ENCODE results near the gene HSD3B2.

The HSD3B2 gene

GRCh38 chr1:119466445-119466844 lies 51.5 kb downstream of the HSD3B2 start:
- no peak for DNase-seq

- no peak for DNase-seq
Observed at GRCh38 chr1:119467219-119467618, 52.3 kb downstream of the HSD3B2 start.

GRCh38 chr1:119467857-119468668 lies 53.1 kb downstream of the HSD3B2 start:
- no peak for DNase-seq

DNA sequence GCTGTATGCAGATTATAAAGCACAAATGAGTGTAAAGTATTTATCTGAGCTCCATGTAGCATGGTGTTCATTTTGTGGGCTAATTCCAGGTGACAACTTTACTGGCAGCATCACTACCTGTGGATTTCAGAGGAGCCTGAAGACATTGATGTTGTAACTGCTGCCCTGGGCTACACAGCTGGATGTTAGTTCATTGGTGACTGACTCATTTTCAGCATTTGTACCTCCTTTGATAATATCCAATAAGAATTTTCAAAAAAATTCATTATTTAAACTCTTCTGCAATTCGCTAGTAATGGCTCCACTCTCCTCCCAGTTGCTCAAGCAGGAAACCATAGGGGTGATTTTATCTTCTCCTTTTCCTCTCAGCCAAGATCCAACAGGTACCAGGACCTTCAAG lies 54.8 kb downstream of the HSD3B2 start:
- DNase-seq, result no peak

GRCh38 chr1:119470377-119470776 lies 55.4 kb downstream of the HSD3B2 start:
- DNase-seq, result no peak

DNA sequence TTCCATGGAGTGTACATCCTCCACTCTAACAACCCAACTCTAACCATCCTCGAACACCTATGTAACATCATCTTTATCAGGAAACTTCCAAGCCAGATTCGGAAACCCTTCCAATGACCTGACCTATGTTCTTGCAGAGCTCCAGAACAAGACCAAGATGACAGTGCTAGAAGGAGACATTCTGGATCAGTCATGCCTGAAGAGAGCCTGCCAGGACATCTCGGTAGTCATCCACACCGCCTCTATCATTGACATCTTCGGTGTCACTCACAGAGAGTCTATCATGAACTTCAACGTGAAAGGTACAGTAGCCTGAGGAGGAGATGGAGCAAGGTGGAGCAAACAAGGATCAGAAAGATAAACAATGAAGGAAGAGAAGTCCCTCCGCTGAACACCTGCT lies 56.0 kb downstream of the HSD3B2 start:
- DNase-seq, result no peak

DNA sequence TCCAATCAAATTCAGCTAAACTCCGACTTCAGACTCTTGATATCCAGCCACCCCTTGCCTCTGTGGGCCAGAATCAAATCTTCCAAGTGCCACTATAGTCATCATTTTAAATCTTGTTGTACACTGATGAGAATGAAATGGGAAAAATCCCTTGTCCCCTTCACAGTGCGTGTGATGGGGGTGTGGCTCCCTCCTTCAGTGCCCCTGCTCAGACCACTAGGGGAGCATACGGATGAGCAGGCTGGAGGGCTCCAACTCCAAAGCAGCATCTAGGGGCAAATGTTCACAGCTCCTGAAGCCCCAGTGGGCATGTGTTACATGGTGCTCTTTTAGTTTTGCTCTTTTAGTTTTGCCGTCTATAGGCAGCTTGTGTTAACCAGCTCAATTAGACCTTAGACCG lies 56.6 kb downstream of the HSD3B2 start:
- DNase-seq, result no peak

- no peak for DNase-seq
Observed at GRCh38 chr1:119472080-119472818, 57.3 kb downstream of the HSD3B2 start.
